ENCODE measurements around the gene SAMD9.

Gene SAMD9

GRCh38 chr7:93146472-93147141 lies 28.8 kb upstream of the SAMD9 start:
- no peak overlapping the region for H3K27ac ChIP-seq
- no peak for DNase-seq

GRCh38 chr7:93146036-93146435 lies 28.3 kb upstream of the SAMD9 start:
- no peak overlapping the region for H3K4me3 ChIP-seq (ENCODE audit: low read depth, low read length)
- H3K27ac ChIP-seq = no peak overlapping the region
- no peaks in the 10 kb centered on the region for H3K36me3 ChIP-seq (replicated peaks)
- no peak for TF ChIP-seq CTCF (IDR thresholded peaks at IDR 0.05; ENCODE audit: low read depth, low read length, missing control alignments)
- no peak for DNase-seq
- in situ Hi-C loops (cut with HindIII; ENCODE audit: low pct_ligation_motif_present, low sequenced_read_pairs) = no loop called here
- H3K27me3 ChIP-seq (replicated peaks) = no peaks in the 10 kb centered on the region

More at GRCh38 chr7:93146472-93147141, 28.8 kb upstream of the SAMD9 start:
- no peak overlapping the region for H3K4me3 ChIP-seq (ENCODE audit: low read depth, low read length)
- in situ Hi-C loops (cut with HindIII; ENCODE audit: low pct_ligation_motif_present, low sequenced_read_pairs) = no loop called here
- no peaks in the 10 kb centered on the region for H3K27me3 ChIP-seq (replicated peaks)
- no peaks in the 10 kb centered on the region for H3K36me3 ChIP-seq (replicated peaks)
- no peak for TF ChIP-seq CTCF (IDR thresholded peaks at IDR 0.05; ENCODE audit: low read depth, low read length, missing control alignments)

- H3K4me3 ChIP-seq (ENCODE audit: low read depth, low read length) = no peak overlapping the region
- H3K27me3 ChIP-seq (replicated peaks) = no peaks in the 10 kb centered on the region
- H3K36me3 ChIP-seq (replicated peaks) = no peaks in the 10 kb centered on the region
- no peak for TF ChIP-seq CTCF (IDR thresholded peaks at IDR 0.05; ENCODE audit: low read depth, low read length, missing control alignments)
- no peak overlapping the region for H3K27ac ChIP-seq
- in situ Hi-C loops (cut with HindIII; ENCODE audit: low pct_ligation_motif_present, low sequenced_read_pairs) = no loop called here
- DNase-seq = no peak
Measured at GRCh38 chr7:93145354-93145753, 27.6 kb upstream of the SAMD9 start.

- DNase-seq = no peak
- Histone ChIP-seq H3K4me3 (ENCODE audit: low read depth, low read length) (no peak overlapping the region), H3K27ac (peak overlapping the region; percentile 2), H3K27me3 (replicated peaks) (no peaks in the 10 kb centered on the region), H3K36me3 (replicated peaks) (no peaks in the 10 kb centered on the region)
- no peak for TF ChIP-seq CTCF (IDR thresholded peaks at IDR 0.05; ENCODE audit: low read depth, low read length, missing control alignments)
- in situ Hi-C loops (cut with HindIII; ENCODE audit: low pct_ligation_motif_present, low sequenced_read_pairs) = no loop called here
Measured at GRCh38 chr7:93142127-93142526, 24.3 kb upstream of the SAMD9 start.

GRCh38 chr7:93140582-93141191 lies 22.9 kb upstream of the SAMD9 start:
- DNase-seq = no peak
- in situ Hi-C loops (cut with HindIII; ENCODE audit: low pct_ligation_motif_present, low sequenced_read_pairs) = no loop called here
- Histone ChIP-seq H3K36me3 (replicated peaks) (no peaks in the 10 kb centered on the region), H3K27ac (no peak overlapping the region), H3K4me3 (ENCODE audit: low read depth, low read length) (no peak overlapping the region), H3K27me3 (replicated peaks) (no peaks in the 10 kb centered on the region)
- no peak for TF ChIP-seq CTCF (IDR thresholded peaks at IDR 0.05; ENCODE audit: low read depth, low read length, missing control alignments)

All from brain microvascular endothelial cell (primary cell).